D341Med (cell line): ENCODE results near the gene ARMH1.
A peak's percentile ranks its signal among the peaks of the same experiment; 100 is the strongest.
"Not testable (repeated sequence)": the region's sequence is repeated elsewhere in the genome, so short reads cannot be mapped to it uniquely, and the experiment has no call there.

Experiments used
- DNase-seq: peaks from one replicate; pipeline ENCODE4 v3.0.0; 2012; ENCODE audit warnings: low spot score

Gene ARMH1

GRCh38 chr1:44695671-44696070 lies 21.2 kb downstream of the ARMH1 start:
- no peak for DNase-seq

- DNase-seq = no peak
Measured at GRCh38 chr1:44696101-44696500, 21.6 kb downstream of the ARMH1 start.

GRCh38 chr1:44696789-44697345 lies 22.4 kb downstream of the ARMH1 start:
- no peak for DNase-seq

- DNase-seq = no peak
Measured at GRCh38 chr1:44698138-44698537, 23.6 kb downstream of the ARMH1 start.

- DNase-seq = not testable (repeated sequence)
Measured at GRCh38 chr1:44699375-44699774, 24.9 kb downstream of the ARMH1 start.

GRCh38 chr1:44700573-44700972 lies 26.1 kb downstream of the ARMH1 start:
- DNase-seq = no peak

GRCh38 chr1:44701141-44701573 lies 26.6 kb downstream of the ARMH1 start:
- DNase-seq = no peak

- DNase-seq = no peak
Measured at GRCh38 chr1:44705470-44705869, 31.0 kb downstream of the ARMH1 start.

GRCh38 chr1:44705938-44706337 lies 31.4 kb downstream of the ARMH1 start:
- DNase-seq = no peak

GRCh38 chr1:44707112-44707881 lies 32.8 kb downstream of the ARMH1 start:
- no peak for DNase-seq

- DNase-seq = peak; percentile 51
Measured at GRCh38 chr1:44707959-44708831, 33.7 kb downstream of the ARMH1 start.

- DNase-seq = no peak
Measured at GRCh38 chr1:44713321-44713781, 38.8 kb downstream of the ARMH1 start.

- no peak for DNase-seq
Measured at GRCh38 chr1:44714532-44714931, 40.0 kb downstream of the ARMH1 start.

- peak; percentile 81 for DNase-seq
Measured at GRCh38 chr1:44714944-44715571, 40.5 kb downstream of the ARMH1 start.

- DNase-seq = no peak
Measured at GRCh38 chr1:44717156-44717555, 42.6 kb downstream of the ARMH1 start.

- no peak for DNase-seq
Measured at GRCh38 chr1:44717653-44718052, 43.1 kb downstream of the ARMH1 start.

- no peak for DNase-seq
Measured at GRCh38 chr1:44718091-44718490, 43.6 kb downstream of the ARMH1 start.

- no peak for DNase-seq
Measured at GRCh38 chr1:44719318-44719717, 44.8 kb downstream of the ARMH1 start.

GRCh38 chr1:44720281-44720680 lies 45.8 kb downstream of the ARMH1 start:
- no peak for DNase-seq

- peak; percentile 53 for DNase-seq
Measured at GRCh38 chr1:44721485-44722361, 47.2 kb downstream of the ARMH1 start.

GRCh38 chr1:44723064-44723463 lies 48.5 kb downstream of the ARMH1 start:
- no peak for DNase-seq
